SK-N-SH treated with all-trans-retinoic acid at 6 μM for 48 hours (cell line): ENCODE data around the gene KHDRBS1.

Experiments
- ATAC-seq: fragments of 200-7000 bp; cut with Tn5 transposase; 3 replicates; pipeline ENCODE4 v1.9.1; 2020; ENCODE audit warnings: mild to moderate bottlenecking, moderate library complexity
- ARNTL ChIP-seq: fragments of 450-650 bp; formaldehyde crosslinking; IDR thresholded peaks from 2 replicates; pipeline ENCODE4 v1.5.0; 2020; ENCODE audit warnings: low read depth, mild to moderate bottlenecking, moderate library complexity, borderline replicate concordance
- BACH2 ChIP-seq: fragments of 250-450 bp; sonication (Bioruptor Pico); IDR thresholded peaks from 2 replicates; pipeline ENCODE4 v1.9.0; 2021; ENCODE audit warnings: mild to moderate bottlenecking, borderline replicate concordance
- CREB5 ChIP-seq: fragments of 250-450 bp; sonication (Bioruptor Pico); IDR thresholded peaks from 2 replicates; pipeline ENCODE4 v1.5.1; 2020; ENCODE audit warnings: low read depth, mild to moderate bottlenecking, moderate library complexity
- CSDC2 ChIP-seq: fragments of 250-450 bp; sonication (Bioruptor Pico); IDR thresholded peaks from 2 replicates; pipeline ENCODE4 v1.5.0; 2020; ENCODE audit warnings: mild to moderate bottlenecking, moderate library complexity
- CSRNP3 ChIP-seq: fragments of 250-450 bp; sonication (Bioruptor Pico); IDR thresholded peaks from 2 replicates; pipeline ENCODE4 v1.5.1; 2021; ENCODE audit warnings: mild to moderate bottlenecking, moderate library complexity
- ESRRG ChIP-seq: fragments of 250-450 bp; sonication (Bioruptor Pico); IDR thresholded peaks from 2 replicates; pipeline ENCODE4 v1.6.1; 2021; ENCODE audit warnings: mild to moderate bottlenecking
- GLIS3 ChIP-seq: fragments of 250-450 bp; sonication (Bioruptor Pico); IDR thresholded peaks from 2 replicates; pipeline ENCODE4 v1.5.0; 2020; ENCODE audit warnings: mild to moderate bottlenecking, moderate library complexity
- ISL1 ChIP-seq: fragments of 250-450 bp; sonication (Bioruptor Pico); IDR thresholded peaks from 2 replicates; pipeline ENCODE4 v2.1.2; 2022; ENCODE audit warnings: mild to moderate bottlenecking, moderate library complexity
- OSR1 ChIP-seq: fragments of 250-450 bp; sonication (Bioruptor Pico); IDR thresholded peaks from 2 replicates; pipeline ENCODE4 v1.8.0; 2022; ENCODE audit warnings: moderate library complexity, mild to moderate bottlenecking, inconsistent platforms
- PPARA ChIP-seq: fragments of 250-450 bp; sonication (Bioruptor Pico); IDR thresholded peaks from 2 replicates; pipeline ENCODE4 v1.5.0; 2020; ENCODE audit warnings: mild to moderate bottlenecking, borderline replicate concordance
- RARB ChIP-seq: fragments of 250-450 bp; sonication (Bioruptor Pico); IDR thresholded peaks from 2 replicates; pipeline ENCODE4 v1.8.0; 2021; ENCODE audit warnings: mild to moderate bottlenecking, moderate library complexity
- SNAI2 ChIP-seq: fragments of 250-450 bp; sonication (Bioruptor Pico); IDR thresholded peaks from 2 replicates; pipeline ENCODE4 v1.5.0; 2020; ENCODE audit warnings: mild to moderate bottlenecking, moderate library complexity
- TCF4 ChIP-seq: fragments of 250-450 bp; sonication (Bioruptor Pico); IDR thresholded peaks from 2 replicates; pipeline ENCODE4 v1.8.0; 2021; ENCODE audit warnings: mild to moderate bottlenecking, moderate library complexity, borderline replicate concordance
- TOX ChIP-seq: fragments of 250-450 bp; sonication (Bioruptor Pico); IDR thresholded peaks from 2 replicates; pipeline ENCODE4 v1.8.0; 2021; ENCODE audit warnings: mild to moderate bottlenecking, moderate library complexity, borderline replicate concordance
- ZC3H10 ChIP-seq: fragments of 250-450 bp; sonication (Bioruptor Pico); IDR thresholded peaks from 2 replicates; pipeline ENCODE4 v1.5.1; 2021; ENCODE audit warnings: mild to moderate bottlenecking, moderate library complexity
- ZFP3 ChIP-seq: fragments of 250-450 bp; sonication (Bioruptor Pico); IDR thresholded peaks from 2 replicates; pipeline ENCODE4 v1.5.0; 2020; ENCODE audit warnings: mild to moderate bottlenecking, moderate library complexity
- ZFP30 ChIP-seq: fragments of 450-650 bp; formaldehyde crosslinking; IDR thresholded peaks from 2 replicates; pipeline ENCODE4 v1.5.0; 2022; ENCODE audit warnings: mild to moderate bottlenecking, moderate library complexity
- ZNF565 ChIP-seq: fragments of 450-650 bp; formaldehyde crosslinking; conservative IDR thresholded peaks from 2 replicates; pipeline ENCODE4 v1.5.0; 2020; ENCODE audit warnings: low read depth, mild to moderate bottlenecking, moderate library complexity
- ZNF70 ChIP-seq: fragments of 450-650 bp; formaldehyde crosslinking; IDR thresholded peaks from 2 replicates; pipeline ENCODE4 v1.5.0; 2020; ENCODE audit warnings: mild to moderate bottlenecking, moderate library complexity
- ZNF8 ChIP-seq: fragments of 450-650 bp; formaldehyde crosslinking; IDR thresholded peaks from 2 replicates; pipeline ENCODE4 v1.5.0; 2020; ENCODE audit warnings: mild to moderate bottlenecking, moderate library complexity
- TF ChIP-seq, protein P1 (sequence below): fragments of 250-450 bp; sonication (Bioruptor Pico); IDR thresholded peaks from 2 replicates; pipeline ENCODE4 v1.8.0; 2021; ENCODE audit warnings: low read depth, mild to moderate bottlenecking, moderate library complexity, borderline replicate concordance
- TF ChIP-seq, protein P2 (sequence below): fragments of 250-450 bp; sonication (Bioruptor Pico); IDR thresholded peaks from 2 replicates; pipeline ENCODE4 v1.5.0; 2020; ENCODE audit warnings: mild to moderate bottlenecking, moderate library complexity
- TF ChIP-seq, protein P3 (sequence below): fragments of 250-450 bp; sonication (Bioruptor Pico); IDR thresholded peaks from 2 replicates; pipeline ENCODE4 v1.8.0; 2020; ENCODE audit warnings: mild to moderate bottlenecking, moderate library complexity, borderline replicate concordance

Gene KHDRBS1

GRCh38 chr1:32060914-32061313 is 47.2 kb downstream of the KHDRBS1 start:
- no peak for TF ChIP-seq ARNTL (CRISPR knock-in tag)
- TF ChIP-seq SNAI2 (CRISPR knock-in tag): no peak
- TF ChIP-seq ZC3H10: no peak
- TF ChIP-seq RARB (CRISPR knock-in tag): no peak
- TF ChIP-seq ZNF8 (CRISPR knock-in tag): no peak
- no peak for TF ChIP-seq BACH2 (CRISPR knock-in tag)
- no peak for TF ChIP-seq ESRRG (CRISPR knock-in tag)
- no peak for TF ChIP-seq TOX (CRISPR knock-in tag)
- TF ChIP-seq, protein P1, sequence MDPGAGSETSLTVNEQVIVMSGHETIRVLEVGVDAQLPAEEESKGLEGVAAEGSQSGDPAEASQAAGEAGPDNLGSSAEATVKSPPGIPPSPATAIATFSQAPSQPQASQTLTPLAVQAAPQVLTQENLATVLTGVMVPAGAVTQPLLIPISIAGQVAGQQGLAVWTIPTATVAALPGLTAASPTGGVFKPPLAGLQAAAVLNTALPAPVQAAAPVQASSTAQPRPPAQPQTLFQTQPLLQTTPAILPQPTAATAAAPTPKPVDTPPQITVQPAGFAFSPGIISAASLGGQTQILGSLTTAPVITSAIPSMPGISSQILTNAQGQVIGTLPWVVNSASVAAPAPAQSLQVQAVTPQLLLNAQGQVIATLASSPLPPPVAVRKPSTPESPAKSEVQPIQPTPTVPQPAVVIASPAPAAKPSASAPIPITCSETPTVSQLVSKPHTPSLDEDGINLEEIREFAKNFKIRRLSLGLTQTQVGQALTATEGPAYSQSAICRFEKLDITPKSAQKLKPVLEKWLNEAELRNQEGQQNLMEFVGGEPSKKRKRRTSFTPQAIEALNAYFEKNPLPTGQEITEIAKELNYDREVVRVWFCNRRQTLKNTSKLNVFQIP (CRISPR knock-in tag): no peak
- TF ChIP-seq ZFP3: no peak
- no peak for TF ChIP-seq ISL1 (CRISPR knock-in tag)
- no peak for TF ChIP-seq GLIS3
- TF ChIP-seq ZNF565 (CRISPR knock-in tag): no peak
- no peak for TF ChIP-seq PPARA
- no peak for TF ChIP-seq CSDC2 (CRISPR knock-in tag)
- TF ChIP-seq, protein P2, sequence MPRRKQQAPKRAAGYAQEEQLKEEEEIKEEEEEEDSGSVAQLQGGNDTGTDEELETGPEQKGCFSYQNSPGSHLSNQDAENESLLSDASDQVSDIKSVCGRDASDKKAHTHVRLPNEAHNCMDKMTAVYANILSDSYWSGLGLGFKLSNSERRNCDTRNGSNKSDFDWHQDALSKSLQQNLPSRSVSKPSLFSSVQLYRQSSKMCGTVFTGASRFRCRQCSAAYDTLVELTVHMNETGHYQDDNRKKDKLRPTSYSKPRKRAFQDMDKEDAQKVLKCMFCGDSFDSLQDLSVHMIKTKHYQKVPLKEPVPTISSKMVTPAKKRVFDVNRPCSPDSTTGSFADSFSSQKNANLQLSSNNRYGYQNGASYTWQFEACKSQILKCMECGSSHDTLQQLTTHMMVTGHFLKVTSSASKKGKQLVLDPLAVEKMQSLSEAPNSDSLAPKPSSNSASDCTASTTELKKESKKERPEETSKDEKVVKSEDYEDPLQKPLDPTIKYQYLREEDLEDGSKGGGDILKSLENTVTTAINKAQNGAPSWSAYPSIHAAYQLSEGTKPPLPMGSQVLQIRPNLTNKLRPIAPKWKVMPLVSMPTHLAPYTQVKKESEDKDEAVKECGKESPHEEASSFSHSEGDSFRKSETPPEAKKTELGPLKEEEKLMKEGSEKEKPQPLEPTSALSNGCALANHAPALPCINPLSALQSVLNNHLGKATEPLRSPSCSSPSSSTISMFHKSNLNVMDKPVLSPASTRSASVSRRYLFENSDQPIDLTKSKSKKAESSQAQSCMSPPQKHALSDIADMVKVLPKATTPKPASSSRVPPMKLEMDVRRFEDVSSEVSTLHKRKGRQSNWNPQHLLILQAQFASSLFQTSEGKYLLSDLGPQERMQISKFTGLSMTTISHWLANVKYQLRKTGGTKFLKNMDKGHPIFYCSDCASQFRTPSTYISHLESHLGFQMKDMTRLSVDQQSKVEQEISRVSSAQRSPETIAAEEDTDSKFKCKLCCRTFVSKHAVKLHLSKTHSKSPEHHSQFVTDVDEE: no peak
- no peak for ATAC-seq

- ATAC-seq: peak; percentile 8
- TF ChIP-seq OSR1 (CRISPR knock-in tag) (no peak), ZNF70 (no peak), CSRNP3 (no peak), TCF4 (no peak), SNAI2 (CRISPR knock-in tag) (no peak), ARNTL (CRISPR knock-in tag) (no peak), CSDC2 (CRISPR knock-in tag) (no peak), ZNF565 (CRISPR knock-in tag) (no peak), PPARA (no peak), ISL1 (CRISPR knock-in tag) (no peak), ZNF8 (CRISPR knock-in tag) (no peak), ZFP30 (CRISPR knock-in tag) (no peak), ESRRG (CRISPR knock-in tag) (no peak), ZC3H10 (no peak), ZFP3 (no peak), CREB5 (CRISPR knock-in tag) (no peak)
- TF ChIP-seq, protein P2: no peak
- TF ChIP-seq, protein P3, sequence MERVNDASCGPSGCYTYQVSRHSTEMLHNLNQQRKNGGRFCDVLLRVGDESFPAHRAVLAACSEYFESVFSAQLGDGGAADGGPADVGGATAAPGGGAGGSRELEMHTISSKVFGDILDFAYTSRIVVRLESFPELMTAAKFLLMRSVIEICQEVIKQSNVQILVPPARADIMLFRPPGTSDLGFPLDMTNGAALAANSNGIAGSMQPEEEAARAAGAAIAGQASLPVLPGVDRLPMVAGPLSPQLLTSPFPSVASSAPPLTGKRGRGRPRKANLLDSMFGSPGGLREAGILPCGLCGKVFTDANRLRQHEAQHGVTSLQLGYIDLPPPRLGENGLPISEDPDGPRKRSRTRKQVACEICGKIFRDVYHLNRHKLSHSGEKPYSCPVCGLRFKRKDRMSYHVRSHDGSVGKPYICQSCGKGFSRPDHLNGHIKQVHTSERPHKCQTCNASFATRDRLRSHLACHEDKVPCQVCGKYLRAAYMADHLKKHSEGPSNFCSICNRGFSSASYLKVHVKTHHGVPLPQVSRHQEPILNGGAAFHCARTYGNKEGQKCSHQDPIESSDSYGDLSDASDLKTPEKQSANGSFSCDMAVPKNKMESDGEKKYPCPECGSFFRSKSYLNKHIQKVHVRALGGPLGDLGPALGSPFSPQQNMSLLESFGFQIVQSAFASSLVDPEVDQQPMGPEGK (CRISPR knock-in tag): no peak
- TF ChIP-seq, all 23 proteins: peak for 0
Observed at GRCh38 chr1:32062867-32063230, 49.2 kb downstream of the KHDRBS1 start.
